Measurements from ENCODE around the gene ABR.

ABR gene

DNA sequence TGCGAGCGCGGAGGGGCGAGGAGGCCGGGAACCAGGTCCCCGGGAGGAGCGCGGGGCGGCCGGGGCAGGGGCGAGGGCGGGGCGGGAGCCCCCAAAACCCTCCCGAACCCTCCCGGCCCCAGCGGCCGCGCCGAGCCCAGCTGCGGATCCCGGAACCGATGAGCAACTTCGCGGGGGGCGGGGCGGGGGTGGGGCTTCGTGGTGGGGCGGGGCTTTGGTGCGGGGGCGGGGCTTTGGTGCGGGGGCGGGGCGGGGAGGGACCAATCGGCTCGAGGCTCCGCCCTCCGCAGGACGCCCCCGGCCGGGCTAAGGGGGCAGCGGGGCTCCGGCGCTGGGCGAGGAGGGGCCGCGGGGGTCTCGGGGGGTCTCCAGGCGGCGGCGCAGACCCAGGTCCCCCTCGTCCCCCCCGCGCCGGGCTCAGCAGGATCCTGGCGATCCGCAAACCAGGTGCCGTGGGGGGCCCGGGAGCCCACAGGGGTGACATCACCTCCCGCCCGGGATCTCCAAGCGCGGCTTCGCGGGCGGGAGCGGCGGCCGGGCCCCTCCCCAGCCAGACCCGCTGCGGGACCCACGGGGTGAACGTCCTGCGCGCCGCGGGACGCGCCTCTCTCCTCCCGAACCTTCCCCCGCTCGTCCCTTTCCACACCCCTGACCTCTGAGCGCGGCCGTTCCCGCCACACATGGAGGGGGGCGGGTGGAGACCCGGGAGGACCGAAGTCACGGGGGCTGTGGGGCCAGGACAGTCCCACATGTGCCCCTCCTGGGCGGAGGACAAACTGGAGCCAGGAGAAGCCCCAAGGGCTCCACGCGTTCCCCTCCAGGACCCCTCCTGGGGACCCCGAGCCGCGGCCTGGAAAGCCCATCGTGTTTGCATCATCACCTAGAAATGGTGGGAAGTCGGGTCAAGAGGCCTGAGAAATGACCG is at the start of gene ABR:
ABR (minus strand) TSS at position 164 of the 925 bp plus-strand sequence. CDS start 254 bp downstream, outside the sequence.
- DNase-seq (ENCODE audit: low spot score): peak; percentile 89

DNA sequence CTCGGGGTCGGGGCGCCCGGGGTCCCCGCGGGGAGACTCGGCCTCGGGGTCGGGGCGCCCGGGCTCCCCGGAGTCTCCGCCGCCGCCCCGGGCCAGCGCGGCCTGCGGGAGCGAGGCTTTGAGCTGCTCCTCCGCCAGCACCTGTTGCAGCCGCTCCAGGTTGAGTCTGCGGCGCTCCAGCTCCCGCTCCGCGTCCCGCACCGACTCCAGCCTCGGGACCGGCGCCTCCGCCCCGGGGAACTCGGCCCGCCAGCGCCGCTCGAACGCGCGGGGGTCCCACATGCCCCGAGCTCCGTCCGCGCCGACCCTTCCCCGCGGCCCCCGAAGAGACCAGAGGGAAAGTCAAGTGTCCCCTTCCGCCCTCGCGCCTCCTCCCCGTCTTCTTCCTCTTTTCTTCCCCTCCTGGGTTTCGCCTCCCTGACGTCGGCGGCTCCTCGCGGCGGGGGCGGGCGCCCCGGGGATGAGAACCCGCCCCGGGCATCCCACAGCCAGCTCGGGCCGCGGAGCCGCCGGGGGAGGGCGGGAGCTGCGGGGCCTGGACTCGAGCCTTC is 49.6 kb upstream of the ABR start:
- peak; percentile 76 for DNase-seq (ENCODE audit: low spot score)

DNA sequence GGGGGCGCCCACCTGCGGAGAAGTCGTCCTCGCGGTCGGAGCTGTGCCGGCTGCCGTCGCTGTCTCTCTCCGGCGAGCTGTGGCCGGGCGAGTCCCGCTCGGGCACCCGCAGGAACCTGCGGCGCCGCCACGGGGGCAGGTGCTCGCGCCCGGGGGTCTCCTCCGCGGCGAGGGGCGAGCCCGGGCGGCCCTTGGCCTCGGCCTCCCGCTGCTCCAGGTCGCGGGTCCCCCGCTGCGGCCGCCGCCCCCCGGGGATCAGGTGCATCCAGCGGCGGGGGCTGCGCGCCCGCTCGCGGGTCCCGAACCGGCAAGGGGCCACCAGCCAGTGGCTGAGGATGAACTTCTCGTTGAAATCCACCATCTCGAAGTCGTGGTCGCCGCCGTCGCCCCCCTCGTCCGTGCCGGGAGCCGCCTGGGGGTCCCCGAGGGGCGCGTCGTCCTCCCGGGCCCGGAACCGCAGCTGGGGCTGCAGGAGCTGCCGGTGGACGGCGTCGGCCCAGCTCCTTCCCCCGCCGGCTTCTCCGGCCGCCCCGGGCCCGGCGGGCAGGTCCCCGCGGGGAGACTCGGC is 49.1 kb upstream of the ABR start:
- DNase-seq (ENCODE audit: low spot score): no peak

DNA sequence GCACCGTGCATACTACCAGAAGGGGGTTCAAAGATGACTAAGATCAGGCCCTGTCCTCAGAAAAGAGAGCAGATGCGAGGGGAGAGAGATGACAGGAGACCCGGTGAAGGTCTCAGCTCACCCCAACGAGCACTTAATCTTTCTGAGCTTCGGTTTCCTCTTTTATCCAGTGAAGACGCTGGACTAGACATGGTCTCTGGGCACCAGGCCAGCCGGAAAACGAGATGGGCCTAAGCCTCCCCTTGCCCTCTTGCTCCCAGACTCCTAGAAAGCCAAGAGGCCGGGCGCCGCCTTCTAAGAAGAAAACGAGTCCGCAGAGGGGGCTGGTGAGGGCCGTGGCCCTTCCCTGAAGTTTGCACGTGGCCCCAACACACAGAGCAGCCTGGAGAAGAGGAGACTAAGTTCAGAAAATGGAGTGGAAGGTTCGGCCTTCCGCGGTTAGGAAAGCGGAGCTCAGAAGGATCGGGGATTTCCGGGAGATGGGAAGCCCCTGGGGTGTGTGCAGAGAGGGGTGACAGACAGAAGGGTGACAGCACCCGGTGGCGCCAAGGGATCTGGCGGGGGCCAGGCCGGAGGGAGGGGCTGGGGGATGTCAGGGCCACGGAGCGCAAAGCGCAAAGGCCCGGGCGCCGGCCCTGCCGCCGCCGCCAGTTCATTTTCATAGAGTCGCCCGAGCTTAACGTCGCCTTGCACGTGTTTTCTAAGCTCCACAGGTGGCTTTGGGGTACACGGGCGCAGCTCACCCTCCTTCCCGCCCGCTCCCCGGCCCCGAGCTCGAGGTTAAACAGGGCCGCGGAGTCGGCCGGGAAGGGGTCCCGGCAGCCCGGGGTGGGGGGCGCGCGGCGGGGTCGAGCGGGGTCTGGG is 48.4 kb upstream of the ABR start:
- no peak for DNase-seq (ENCODE audit: low spot score)

DNA sequence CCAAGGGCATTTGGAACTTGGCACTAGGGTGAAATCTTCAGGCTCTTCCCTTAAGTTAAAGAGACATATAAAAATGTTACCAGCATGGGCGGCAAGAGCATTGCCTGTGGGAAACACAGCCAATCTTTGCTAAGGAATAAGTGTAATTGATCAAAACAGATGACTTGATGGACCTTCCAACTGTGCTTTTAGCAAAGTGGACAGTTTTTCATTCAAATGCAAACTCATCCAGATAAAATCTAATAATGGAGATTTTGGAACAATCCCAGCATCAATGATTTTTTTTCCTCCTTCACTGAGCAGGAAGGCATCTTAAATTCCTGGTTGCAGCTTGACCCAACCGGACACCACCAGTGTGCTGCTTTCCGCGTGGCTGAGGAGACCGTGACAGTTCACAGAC is 47.6 kb upstream of the ABR start:
- no peak for DNase-seq (ENCODE audit: low spot score)

DNA sequence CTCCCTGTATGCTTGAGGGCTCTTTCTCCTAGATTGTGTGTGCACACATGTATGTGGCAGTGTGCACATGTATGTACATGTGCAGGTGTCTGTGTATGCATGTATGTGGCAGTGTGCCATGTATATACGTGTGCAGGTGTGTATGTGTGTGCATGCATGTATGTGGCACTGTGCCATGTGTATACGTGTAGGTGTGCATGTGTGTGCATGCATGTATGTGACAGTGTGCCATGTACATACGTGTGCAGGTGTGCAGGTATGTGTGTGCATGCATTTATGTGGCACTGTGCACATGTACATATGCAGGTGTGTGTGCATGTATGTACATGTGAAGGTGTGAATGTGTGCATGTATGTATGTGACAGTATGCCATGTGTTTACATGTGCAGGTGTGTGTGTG is 46.5 kb upstream of the ABR start:
- DNase-seq (ENCODE audit: low spot score): no peak

DNA sequence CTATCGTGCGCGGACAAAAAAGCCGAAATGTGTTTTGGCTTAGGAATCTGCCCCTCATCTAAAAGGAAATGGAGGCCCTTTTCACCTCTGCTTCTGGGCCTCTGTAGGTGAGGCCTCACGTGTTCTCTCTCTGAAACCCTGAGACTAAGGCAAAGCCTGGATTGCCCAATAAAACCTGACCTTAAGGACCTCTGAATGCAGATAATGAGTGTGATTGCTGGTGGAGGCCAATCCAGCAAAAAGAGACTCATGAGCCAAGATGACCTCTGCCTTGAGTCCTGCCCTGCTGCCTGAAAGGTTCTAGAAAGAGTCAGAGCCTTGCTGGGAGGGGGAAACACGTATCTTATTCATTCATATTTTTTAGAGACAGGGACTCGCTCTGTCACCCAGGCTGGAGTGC is 44.5 kb upstream of the ABR start:
- no peak for DNase-seq (ENCODE audit: low spot score)

DNA sequence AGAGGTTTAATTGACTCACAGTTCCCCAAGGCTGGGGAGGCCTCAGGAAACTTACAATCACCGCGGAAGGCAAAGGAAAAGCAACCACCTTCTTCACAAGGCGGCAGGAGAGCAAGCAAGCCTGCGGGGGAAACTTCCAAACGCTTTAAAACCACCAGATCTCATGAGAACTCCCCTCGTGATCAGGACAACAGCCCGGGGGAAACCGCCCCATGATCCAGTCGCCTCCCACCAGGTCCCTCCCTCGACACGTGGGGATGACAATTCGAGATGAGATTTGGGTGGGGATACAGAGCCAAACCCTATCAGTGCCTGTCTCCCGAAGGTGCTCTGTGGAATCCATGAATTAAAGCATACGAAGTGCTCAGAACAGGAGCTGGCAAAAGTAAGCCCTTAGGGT is 43.9 kb upstream of the ABR start:
- no peak for DNase-seq (ENCODE audit: low spot score)

DNA sequence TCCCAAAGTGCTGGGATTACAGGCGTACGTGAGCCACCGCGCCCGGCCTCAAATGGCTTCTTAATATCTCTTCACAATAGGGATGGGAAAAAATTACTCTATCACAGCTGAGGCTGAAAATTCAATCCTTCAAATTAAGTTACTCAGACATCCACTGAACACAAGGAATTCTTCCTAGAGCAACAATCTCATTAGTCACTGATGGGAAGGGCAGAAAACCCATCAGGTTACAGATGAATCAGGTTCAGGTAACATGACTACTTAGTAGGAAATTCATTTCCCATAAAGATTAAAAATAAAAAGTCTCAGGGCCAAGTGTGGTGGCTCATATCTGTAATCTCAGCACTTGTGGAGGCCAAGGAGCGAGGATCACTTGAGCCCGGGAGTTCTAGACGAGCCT is 42.5 kb upstream of the ABR start:
- no peak for DNase-seq (ENCODE audit: low spot score)

DNA sequence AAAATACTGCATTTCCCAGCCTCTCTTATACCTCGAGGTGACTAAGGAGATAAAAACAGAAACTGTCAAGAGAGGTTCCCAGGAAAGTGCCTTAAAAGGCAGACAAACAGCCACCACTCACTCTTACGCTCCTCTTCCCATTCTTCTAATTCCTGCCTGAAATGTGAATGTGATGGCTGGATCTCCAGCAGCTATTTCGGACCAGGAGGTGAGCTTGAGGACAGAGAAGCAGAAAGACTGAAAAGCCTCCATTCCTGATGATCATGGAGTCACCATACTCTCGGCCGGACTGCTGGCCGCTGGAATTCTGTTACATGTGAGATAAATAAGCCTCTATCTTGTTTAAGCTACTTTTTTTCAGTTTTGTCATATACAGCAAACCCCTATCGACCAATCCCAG is 41.4 kb upstream of the ABR start:
- DNase-seq (ENCODE audit: low spot score): no peak

DNA sequence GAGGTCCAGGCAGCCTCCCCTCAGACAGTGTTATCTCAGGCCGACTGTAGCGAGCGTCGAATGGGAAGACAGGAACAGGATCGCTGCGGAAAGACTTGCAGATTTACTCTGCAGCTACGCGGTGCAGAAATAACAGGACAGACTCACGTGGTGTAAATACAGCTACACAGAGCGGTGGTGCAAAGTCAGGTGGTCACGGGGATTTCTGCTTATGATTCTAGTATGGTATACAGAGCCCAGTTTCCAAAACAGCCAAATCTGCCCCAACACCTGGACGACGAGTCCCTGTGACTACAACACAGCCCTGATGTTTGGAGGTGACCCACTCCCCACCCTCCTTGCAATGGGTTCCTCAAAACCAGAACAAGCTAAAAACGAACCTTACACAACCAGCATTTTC is 40.6 kb upstream of the ABR start:
- no peak for DNase-seq (ENCODE audit: low spot score)

DNA sequence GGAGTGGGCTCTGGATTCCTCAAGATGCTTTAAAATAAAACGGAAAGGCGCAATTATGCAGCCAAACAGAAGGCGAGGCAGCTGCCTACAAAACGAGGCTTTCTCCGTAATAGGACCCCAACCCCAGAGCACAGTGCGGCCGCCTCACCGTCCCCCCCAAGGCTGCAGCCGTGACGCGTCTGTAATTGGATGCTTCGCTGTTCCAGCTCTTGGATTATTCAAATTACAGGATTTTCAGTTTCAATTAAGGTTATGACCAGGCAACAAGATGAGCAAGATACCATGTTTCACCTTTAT is 37.3 kb upstream of the ABR start:
- DNase-seq (ENCODE audit: low spot score): no peak

DNA sequence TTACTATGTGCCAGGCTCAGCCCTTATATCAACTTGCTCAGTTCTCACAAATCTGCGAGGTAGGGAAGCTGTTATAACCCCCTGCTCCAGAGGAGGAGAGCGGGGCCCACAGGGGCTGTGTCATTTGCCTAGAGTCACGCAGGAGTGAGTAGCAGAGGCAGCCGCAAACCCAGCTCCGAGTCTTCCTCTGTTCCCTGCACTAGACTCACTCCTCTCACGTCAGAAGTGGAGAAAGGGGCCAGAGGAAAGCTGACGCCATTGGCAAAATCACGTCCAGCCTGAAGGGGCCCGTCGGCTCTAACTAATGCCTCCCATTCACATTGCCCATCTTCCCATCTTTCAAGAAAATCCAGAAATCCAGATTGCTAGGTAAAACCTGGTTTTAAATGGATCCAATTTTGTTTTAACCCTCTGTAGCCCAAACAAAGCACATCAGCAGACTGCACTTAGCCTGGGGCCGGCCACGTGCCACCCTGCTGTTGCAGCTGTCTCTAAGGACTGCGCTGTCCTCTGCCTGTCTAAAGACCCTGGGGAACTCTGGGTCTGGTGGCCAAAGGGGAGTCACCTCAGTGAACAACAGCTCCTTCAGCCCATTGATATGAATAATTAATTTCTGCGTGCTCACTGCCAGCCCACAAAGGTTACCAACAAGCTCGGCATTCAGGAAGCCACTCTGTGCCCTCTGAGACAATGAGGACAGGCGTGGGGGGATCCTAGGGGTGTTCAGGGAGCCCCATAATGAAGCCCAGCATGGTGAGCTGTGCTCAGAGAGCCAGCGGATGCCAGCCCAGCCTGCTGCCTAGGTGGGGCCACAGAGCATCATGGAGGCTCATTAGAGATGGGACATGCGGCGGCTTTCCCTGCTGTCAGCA is 36.7 kb upstream of the ABR start:
- no peak for DNase-seq (ENCODE audit: low spot score)

DNA sequence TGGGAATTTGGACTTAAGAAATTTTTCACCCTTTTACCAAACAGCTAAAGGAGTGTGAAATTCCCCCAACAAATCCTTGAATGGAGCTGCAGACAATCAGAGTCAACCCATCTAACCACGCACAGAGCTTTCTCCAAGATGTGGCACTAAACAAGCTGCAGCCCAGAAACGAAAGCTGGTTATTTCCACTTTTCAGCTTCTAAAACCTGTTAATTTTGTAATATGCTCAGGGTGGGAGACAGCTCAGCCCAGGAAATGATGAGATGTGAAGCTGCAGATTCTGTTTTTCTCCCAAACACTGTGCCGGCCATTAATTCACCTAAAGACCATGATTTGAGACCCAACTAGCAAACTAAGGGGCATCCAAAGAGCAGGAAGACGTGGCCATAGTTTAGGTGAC is 33.2 kb upstream of the ABR start:
- no peak for DNase-seq (ENCODE audit: low spot score)

DNA sequence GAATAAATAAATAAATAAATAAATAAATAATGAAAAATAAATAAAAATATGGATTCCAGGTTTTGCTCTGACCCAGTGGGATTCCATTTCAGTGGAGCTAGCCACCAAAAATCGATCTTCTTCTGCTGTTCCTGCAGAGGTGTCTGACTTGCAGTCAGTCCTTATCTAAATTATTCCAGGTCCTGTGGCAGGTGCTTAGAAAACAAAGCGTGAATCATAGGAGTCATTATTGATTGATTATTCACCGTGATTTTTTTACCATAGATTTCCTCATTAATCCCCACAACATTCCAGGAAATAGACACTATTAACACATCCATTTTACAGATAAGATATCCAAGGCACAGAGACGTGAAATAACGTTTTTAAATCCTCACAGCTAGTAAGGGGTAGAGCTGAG is 31.5 kb upstream of the ABR start:
- no peak for DNase-seq (ENCODE audit: low spot score)

DNA sequence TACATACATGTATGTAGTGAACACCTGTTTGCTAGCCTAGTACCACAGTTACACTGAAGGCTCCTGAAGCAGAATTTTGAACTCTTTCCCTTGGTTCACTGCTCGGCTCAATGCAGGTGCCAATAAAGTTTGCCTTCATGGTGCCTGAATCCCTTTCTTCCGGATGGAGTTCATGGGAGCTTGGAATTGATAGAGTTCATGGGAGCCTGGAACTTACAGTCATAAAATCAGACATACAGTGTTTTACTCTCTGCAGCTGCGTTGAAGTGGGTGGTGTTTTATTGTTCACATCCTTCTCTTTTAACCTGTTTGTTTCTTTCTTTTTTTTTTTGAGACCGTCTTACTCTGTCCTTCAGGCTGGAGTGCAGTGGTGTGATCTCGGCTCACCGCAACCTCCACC is 29.2 kb upstream of the ABR start:
- no peak for DNase-seq (ENCODE audit: low spot score)

DNA sequence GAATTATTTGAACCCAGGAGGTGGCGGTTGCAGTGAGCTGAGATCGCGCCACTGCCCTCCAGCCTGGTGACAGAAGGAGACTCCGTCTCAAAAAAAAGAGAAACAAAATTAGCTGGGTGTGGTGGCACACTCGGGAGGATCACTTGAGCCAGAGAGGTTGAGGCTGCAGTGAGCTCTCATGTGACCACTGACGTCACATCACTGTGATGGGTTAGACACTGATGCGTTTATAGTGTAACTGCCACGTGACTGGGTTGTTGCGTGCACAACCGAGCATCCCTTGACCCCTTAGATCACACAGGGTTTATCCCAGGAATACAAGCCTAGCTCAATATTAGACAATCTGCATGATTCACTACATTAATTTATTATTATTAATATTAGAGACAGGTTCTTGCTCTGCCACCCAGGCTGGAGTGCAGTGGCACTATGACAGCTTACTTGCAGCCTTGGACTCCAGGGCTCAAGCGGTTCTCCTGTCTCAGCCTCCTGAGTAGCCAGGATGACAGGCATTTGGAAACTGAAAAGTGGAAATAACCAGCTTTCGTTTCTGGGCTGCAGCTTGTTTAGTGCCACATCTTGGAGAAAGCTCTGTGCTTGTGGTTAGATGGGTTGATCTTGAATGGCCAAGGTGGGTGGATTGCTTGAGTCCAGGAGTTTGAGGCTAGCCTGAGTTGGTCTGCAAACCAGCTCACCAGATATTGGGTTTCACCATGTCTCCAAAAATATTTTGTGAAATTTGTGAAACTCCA is 26.4 kb upstream of the ABR start:
- no peak for DNase-seq (ENCODE audit: low spot score)

DNA sequence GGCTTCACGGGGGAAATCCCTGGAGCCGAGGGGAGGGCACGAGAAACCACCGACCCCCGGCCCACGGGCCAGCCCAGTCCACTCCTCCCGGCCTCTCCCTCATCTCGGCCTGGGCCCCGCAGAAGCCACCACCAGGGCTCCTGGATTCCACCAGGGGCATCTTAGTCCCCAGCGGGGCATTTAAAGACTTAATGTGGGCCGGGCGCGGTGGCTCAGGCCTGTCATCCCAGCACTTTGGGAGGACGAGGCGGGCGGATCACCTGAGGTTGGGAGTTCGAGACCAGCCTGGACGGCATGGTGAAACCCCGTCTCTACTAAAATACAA is 24.1 kb upstream of the ABR start:
- no peak for DNase-seq (ENCODE audit: low spot score)

DNA sequence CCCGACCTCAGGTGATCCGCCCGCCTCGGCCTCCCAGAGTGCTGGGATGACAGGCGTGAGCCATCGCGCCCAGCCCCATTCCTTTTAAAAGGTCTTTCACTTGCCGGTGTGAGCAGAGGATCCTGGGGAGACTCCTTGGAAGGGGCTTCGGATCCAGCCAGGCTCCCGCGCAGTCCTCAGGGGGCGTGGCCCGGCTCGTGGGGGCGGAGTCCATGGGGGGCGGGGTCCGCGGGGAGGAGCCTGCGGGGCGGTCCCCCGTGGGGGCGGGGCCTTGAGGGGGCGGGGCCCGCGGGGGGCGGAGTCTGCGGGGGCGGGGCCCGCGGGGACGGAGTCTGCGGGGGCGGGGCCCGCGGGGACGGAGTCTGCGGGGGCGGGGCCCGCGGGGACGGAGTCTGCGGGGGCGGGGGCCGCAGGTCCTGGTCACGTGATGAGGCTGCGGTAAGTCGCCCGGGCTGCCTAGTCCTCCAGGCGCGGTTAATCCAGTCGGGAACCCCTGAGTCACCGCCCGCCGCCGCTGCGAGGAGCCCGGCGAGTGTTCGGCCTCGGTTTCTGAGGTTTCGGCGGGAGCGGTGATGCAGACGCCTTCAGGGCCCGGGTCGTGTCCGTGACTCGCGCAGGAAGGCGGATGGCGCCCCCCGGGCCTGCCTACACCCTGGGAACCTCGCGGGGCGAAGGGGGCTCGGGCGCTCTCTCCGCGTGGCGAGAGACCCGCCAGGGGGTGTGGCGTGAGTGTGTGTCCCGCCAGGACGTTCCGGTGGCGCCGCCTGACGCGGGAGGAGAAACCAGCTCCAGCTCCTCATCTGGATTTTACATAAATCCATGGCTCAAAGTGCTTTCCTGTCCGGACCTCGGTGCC is 23.6 kb upstream of the ABR start:
- peak; percentile 97 for DNase-seq (ENCODE audit: low spot score)

DNA sequence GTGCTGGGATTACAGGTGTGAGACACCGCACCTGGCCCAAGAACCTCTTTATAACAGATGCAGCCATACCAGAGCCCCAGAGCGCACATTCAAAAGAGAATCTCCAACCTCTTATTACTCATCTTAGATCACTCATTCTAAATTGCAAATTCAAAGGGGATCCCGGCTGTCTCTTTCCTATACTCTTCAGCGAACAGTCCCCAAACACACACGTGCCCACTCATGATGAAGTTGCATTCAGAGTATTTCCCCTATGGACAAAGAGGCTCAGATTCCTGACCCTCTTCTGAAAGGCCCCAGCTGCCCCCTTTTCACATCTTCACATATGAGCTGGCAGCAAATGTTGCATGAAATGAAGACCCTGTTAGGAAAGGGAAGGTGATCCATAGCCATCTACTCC is 22.5 kb upstream of the ABR start:
- DNase-seq (ENCODE audit: low spot score): no peak
